Activated T-cell treated with anti-CD3 and anti-CD28 coated beads for 1 hour (primary cell): ENCODE data around the gene PDGFRB.
"Not testable (repeated sequence)": the region's sequence is repeated elsewhere in the genome, so short reads cannot be mapped to it uniquely, and the experiment has no call there.

Source experiments
- DNase-seq: peaks from one replicate; pipeline ENCODE4 v3.0.0-alpha.2; 2020; ENCODE audit warnings: low read depth

PDGFRB gene

GRCh38 chr5:150113047-150113744, 42.4 kb downstream of the PDGFRB start:
- DNase-seq, result no peak

- no peak for DNase-seq
Observed at GRCh38 chr5:150112201-150113046, 43.2 kb downstream of the PDGFRB start.

- DNase-seq, result no peak
Observed at GRCh38 chr5:150111122-150111521, 44.5 kb downstream of the PDGFRB start.

DNA sequence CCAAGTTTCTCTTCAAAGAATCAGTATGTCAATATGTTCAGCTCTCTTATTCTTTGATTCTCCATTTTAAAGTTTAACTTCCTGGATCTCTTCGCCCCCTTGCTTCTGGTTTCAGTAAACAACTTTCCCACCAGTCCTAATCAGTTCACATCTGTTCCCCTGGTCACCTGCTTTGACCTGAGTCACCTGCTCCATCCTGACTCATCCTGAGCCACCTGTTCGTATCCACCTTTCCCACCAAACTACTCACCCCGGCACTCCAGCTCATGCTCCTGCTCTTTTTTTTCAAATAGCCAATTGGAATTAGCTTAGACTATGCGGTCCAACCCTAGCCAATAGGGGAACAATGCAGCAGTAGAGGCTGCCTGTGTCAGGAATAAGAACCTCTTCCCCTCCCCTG, 45.7 kb downstream of the PDGFRB start:
- DNase-seq, result no peak

DNA sequence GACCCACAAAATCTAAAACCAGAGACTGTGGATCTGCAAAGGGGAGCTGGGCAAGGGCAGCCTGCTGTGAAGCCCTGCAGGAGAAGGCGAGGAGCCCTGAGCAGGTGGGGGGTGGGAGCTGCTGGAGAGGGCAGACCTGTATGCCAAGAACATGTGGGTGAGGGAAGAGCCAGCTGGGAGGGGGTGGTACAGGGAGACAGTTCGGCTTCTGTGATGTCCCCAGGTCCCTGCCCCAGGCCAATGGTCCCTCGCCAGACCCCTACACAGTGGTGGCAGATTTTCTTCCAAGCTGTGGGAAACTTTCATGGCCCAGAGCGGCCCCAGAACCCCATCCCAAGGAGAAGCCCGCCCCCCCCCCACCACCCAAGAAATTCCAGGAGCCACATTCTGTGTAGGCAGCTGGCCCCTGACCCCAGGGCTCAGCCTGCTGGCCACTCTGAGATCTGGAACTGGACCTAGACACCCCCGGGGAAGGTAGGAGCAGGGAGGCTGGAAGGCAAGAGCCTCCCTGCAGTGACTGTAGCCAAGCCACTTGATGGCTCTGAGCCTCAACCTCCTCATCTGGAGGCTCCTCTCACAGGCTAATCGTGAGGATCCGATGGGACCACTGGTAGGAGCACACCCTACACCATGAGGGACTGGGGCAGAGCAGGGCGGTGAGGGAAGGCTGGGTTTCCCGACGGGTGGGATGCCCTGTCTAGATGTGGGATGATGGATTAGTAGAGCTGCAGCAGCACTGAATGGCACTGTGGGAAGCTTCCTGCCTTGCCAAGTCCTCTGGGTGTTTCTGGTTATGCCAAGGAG, 46.7 kb downstream of the PDGFRB start:
- no peak for DNase-seq

DNA sequence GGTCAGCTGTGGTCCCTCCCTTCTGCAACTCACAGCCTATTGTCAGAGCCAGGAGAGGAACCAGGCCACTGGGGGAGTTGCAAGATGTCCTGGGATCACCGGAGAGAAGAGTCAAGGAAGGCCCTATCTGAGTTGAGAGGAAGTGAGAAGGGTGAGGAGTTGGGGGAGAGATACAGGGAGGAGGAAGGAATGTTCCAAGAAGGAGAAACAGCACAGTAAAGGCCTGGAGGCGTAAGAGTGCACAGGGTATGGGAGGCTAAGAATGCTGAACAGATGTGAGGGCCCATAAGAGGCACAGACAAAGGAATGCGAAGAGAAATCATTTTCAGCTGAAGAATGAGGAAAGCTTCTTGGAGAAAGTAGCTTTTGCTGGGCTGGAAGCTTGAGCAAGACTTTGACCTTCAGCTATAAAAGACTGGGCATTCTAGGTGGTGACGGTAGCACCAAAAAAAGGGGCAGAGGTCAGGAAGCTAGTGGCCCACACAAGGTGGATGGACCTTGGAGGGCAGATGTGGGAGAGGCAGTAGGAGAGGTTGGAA, 47.7 kb downstream of the PDGFRB start:
- no peak for DNase-seq

DNA sequence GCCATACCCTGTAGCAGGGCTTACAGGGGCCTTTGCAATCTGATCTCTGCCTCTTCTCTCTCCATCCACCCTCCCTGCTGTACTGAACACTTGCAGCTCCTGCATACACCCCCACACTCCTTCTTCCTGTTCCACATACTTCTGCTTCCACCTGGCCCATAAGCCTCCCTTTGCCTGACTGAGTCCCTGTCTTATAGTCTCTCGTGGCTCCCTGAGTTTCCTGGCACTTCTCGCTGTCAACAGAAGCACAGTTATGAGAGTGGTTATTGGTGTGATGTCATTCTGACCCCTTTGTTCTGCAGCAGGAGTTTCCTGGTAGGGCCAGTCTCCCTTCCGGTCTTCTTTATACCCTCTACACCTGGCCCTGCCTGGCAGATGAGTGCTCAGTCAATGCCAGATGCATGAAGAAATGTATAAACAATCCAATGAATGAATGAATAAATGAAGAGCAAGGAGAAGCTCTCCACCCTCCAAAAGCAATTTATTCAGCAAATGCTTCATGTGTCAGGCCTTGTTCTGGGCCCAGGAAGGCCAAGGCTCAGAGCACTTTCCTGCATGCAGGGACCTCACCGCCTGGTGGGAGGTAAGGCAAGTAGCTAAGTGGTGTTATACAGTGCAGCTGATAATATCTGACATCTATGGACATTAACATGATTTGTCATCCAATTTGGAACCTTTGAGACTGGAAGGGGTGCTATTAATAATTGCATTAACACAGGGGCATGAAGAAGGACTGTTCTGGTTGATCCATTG, 48.8 kb downstream of the PDGFRB start:
- DNase-seq, result no peak

DNA sequence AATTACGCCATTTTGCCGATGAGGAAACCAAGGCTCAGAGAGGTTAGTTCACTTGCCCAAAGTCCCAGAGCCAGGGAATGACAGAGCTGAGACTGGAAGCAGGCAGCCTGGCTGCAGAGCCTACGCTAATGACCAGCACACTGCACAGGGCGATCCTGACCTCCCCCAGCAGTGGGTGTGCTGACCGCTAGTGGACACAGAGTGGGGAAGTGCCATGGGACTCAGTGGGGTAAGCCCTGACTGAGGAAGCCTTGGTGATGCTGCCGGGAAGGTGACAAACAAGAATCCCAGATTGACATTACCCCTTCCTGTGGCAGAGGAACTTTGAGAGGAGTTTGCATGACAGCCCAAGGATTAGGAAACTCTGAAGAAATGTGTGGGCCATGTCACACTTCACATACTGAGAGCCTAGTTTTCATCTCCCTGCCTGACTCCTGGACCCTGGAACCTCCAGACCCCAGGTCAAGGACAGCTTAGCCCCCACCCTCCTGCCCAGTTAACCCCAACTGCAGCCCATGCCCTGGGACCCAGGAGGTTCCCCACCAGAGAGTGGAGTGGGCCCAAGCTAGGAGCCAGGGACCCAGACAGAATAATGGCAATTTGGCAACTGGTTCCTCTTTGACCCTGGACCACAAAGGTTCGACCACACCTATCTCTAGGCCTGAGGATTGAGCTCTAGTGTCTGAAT, 49.6 kb downstream of the PDGFRB start:
- DNase-seq, result no peak

DNA sequence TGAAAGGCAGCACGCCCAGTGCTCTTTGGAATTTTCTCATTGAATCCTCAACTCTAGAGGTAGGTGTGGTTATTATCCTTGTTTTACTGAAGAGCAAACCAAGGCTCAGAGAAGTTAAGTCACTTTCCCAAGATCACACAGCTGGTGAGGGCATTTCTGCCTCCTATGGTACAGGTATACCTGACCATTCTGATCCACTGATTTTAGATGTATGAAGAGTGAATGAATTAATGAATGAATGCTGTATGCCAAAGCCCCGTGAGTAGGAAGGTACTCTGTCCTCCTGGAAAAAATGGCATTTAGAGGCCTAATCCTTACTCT, 51.1 kb downstream of the PDGFRB start:
- no peak for DNase-seq

DNA sequence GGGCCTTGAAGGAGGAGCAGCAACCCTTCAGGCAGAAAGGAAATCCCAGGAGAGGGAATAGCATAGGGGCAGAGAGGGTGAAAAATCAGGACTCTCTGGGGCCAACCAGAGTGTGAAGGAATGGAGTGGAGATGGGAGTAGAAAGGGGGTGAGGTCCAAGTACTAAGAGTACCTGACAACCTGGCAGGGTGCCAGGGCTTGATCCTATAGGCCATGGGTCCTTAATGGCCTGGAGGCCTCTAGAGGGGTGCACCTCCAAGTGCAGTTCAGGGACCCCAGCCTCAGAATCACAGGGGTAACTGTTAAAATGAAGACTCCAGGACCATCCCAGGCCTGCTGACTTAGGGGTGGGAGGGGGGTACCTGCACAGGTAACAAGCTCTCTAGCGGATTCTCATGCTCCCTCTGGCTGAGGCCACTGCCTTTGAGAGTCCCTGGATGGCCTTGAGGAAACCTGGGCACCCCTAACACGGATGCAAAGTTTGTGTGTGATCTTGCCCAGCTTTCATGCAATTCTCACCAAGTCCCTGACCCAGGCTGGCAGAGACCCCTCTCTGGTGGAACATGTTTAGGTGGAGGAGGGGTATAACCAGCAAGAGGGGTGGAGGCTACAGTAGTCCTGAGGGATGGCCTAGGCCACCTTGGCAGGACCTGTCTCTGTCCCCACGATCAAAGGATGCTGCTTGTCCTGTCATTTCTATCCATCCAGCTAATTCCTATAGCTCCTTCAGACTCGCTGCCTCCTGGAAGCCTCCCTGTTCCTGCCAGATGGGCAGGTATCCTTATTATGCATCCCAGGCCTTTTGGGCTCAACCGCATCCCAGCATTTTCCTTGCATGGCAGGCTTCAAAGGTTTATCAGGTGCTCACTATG, 51.7 kb downstream of the PDGFRB start:
- DNase-seq, result no peak

GRCh38 chr5:150101023-150101422, 54.6 kb downstream of the PDGFRB start:
- no peak for DNase-seq

GRCh38 chr5:150097152-150097551, 58.5 kb downstream of the PDGFRB start:
- no peak for DNase-seq

DNA sequence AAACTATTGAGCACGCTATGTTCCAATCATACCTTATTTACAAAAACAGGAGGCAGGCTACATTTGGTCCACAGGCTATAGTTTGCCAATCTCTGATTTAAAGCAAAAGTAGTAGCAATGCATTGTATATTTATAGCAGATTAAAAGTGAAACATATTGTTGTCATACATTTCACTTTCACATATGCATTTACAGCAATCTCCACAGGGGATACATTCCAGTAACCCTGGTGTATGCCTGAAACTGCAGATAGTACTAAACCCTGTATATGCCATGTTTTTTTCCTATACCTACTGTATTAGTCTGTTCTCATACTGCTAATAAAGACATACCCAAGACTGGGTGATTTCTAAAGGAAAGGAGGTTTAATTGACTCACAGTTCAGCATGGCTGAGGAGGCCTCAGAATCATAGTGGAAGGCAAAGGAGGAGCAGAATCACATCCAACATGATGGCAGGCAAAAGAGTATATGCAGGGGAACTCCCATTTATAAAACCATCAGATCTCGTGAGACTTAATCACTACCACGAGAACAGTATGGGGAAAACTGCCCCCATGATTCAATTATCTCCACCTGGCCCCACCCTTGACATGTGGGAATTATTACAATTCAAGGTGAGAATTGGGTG, 63.4 kb downstream of the PDGFRB start:
- no peak for DNase-seq

GRCh38 chr5:150085950-150086715, 69.5 kb downstream of the PDGFRB start, which contains the start of gene CSF1R:
Gene CSF1R, minus strand, starts transcription at chr5:150086554. Its CDS starts 127 bp downstream, at chr5:150086427.
- no peak for DNase-seq

GRCh38 chr5:150085191-150085912, 70.3 kb downstream of the PDGFRB start:
- no peak for DNase-seq

GRCh38 chr5:150084754-150085153, 70.9 kb downstream of the PDGFRB start:
- DNase-seq, result not testable (repeated sequence)

DNA sequence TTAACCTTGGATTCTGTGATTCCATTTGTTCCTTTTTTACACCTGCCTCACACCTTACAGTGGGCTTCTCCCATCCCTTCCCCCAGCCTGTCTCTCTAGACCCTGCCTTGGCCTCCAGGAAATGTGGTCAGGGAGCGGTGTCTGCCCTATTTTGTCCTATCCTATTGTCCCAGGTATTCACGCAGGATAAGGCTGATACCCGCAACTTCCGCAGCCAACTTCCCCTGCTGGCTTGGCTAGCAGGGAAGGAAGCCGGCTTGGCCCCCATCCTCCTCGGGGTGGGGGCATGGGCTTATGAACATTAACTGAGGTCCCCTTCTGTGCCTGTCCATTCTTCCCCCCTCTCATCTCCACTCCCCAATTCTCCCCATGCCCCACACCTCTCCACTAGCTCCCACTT, 72.8 kb downstream of the PDGFRB start:
- no peak for DNase-seq

DNA sequence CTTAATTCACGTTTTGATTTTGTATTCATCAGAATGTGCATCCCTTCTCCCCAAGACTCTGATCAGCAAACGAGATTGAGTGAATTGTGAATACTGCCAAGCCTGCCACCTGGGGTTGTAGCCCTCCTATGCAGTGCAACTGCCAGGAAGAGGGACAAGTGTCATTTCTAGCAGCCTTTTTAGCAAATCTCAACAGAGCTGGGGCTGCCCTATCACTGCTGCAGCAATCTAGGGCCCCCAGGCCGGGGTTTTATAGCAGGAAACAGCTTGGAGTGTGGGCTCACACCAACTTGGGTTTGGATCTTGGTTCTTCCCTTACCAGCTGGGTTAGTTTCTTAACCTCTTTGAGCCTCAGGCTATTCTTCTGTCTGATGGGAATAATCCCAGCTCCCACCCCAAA, 73.3 kb downstream of the PDGFRB start:
- DNase-seq, result no peak
